K562 (cell line): Measurements from ENCODE around the gene THYN1. TPM values are rescaled to one million over a fixed set of nuclear protein-coding genes. Genes with fewer than 3 reads are reported as not detected.

Experiments used
- BACH1 ChIP-seq: fragments of 200-800 bp; sonication (Bioruptor generic); IDR thresholded peaks from 2 replicates; pipeline ENCODE4 v1.6.1; 2016; ENCODE audit warnings: missing genetic modification characterization, missing compliant biosample characterization
- BHLHE40 ChIP-seq: IDR thresholded peaks from 2 replicates; pipeline ENCODE4 v1.6.1; 2011; ENCODE audit warnings: low read length, improper control_type of control experiment
- BRD9 ChIP-seq: fragments of 450-650 bp; IDR thresholded peaks from 2 replicates; pipeline ENCODE4 v1.6.1; 2018; ENCODE audit warnings: low read depth; ENCODE audit not compliant: partially characterized antibody
- CEBPG ChIP-seq, 3 experiments: fragments of 200-800 bp in 1 of 3; sonication (Bioruptor generic) in 1 of 3; sonication (generic) in 1 of 3; formaldehyde crosslinking in 1 of 3; IDR thresholded peaks in 2 of 3; conservative IDR thresholded peaks in 1 of 3; 2 replicates each; pipeline versions ENCODE4 v1.6.1 to v1.8.0; 2016 to 2022; ENCODE audit warnings: missing compliant biosample characterization in 2 of 3, missing genetic modification characterization in 2 of 3, mild to moderate bottlenecking in 1 of 3, missing genetic modification reagents in 1 of 3
- GABPA ChIP-seq: fragments of 200-800 bp; sonication (Bioruptor generic); conservative IDR thresholded peaks from 2 replicates; pipeline ENCODE4 v1.6.1; 2016; ENCODE audit warnings: low read depth, missing genetic modification characterization, missing compliant biosample characterization
- HDAC2 ChIP-seq: fragments of 450-650 bp; IDR thresholded peaks from 2 replicates; pipeline ENCODE4 v1.6.1; 2016; ENCODE audit warnings: mild to moderate bottlenecking
- SMARCE1 ChIP-seq: fragments of 450-650 bp; IDR thresholded peaks from 2 replicates; pipeline ENCODE4 v1.7.1; 2016; ENCODE audit warnings: mild to moderate bottlenecking
- SREBF2 ChIP-seq: sonication (generic); formaldehyde crosslinking; IDR thresholded peaks from 2 replicates; pipeline ENCODE4 v1.4.0; 2020; ENCODE audit warnings: mild to moderate bottlenecking, missing genetic modification reagents
- SRSF9 ChIP-seq: fragments of 200-400 bp; formaldehyde crosslinking; IDR thresholded peaks from 2 replicates; pipeline ENCODE4 v1.6.1; 2017; ENCODE audit warnings: low read depth, low read length, borderline replicate concordance
- YBX1 ChIP-seq: fragments of 450-650 bp; IDR thresholded peaks from 2 replicates; pipeline ENCODE4 v1.7.1; 2016; ENCODE audit warnings: mild to moderate bottlenecking
- ZBTB17 ChIP-seq: fragments of 450-650 bp; formaldehyde crosslinking; IDR thresholded peaks from 2 replicates; pipeline ENCODE4 v1.4.0; 2020; ENCODE audit warnings: mild to moderate bottlenecking
- ZBTB7A ChIP-seq: IDR thresholded peaks from 2 replicates; pipeline ENCODE4 v1.6.1; 2011; ENCODE audit warnings: low read depth, mild to moderate bottlenecking, low read length, moderate library complexity, borderline replicate concordance; ENCODE audit not compliant: control insufficient read depth
- ZNF318 ChIP-seq, 2 experiments: fragments of 450-650 bp; IDR thresholded peaks; 2 replicates each; pipeline ENCODE4 v1.6.1; 2016; ENCODE audit warnings: mild to moderate bottlenecking in 2 of 2, borderline replicate concordance in 1 of 2, low read depth in 1 of 2, moderate library complexity in 1 of 2
- ZNF589 ChIP-seq: fragments of 200-800 bp; sonication (Bioruptor generic); IDR thresholded peaks from 2 replicates; pipeline ENCODE4 v1.6.1; 2016; ENCODE audit warnings: low read depth, missing genetic modification characterization, missing compliant biosample characterization
- ZNF740 ChIP-seq, 3 experiments: fragments of 200-800 bp in 1 of 3; sonication (Bioruptor generic) in 1 of 3; sonication (generic) in 1 of 3; formaldehyde crosslinking in 1 of 3; IDR thresholded peaks; 2 replicates each; pipeline versions ENCODE4 v1.6.1 to v1.8.0; 2016 to 2022; ENCODE audit warnings: mild to moderate bottlenecking in 2 of 3, missing compliant biosample characterization in 2 of 3, missing genetic modification characterization in 2 of 3, missing genetic modification reagents in 1 of 3
- polyA plus RNA-seq, 8 experiments: library from polyadenylated mRNA; depleted of rRNA in 4 of 8; stranded (reverse) in 5 of 8; unstranded in 3 of 8; fragments of >200 nt; fragmentation: Nextera tagmentation in 2 of 8; fragmentation: Illumina TruSeq in 1 of 8; extraction: Ambion mirVana in 2 of 8; extraction: Trizol in 1 of 8; gene quantifications; 2 replicates each; pipeline versions ENCODE4 v1.2.1 to v1.2.3, GENCODE V29; 2011 to 2014; ENCODE audit warnings: inconsistent platforms in 1 of 8, missing spikeins in 1 of 8
- total RNA-seq, 7 experiments: library from RNA; depleted of rRNA in 6 of 7; stranded (reverse); fragments of >200 nt in 6 of 7; fragmentation: Illumina TruSeq in 2 of 7; extraction: Trizol in 2 of 7; gene quantifications; 2 replicates each; pipeline versions ENCODE4 v1.2.1 to v1.2.3, GENCODE V29; 2011 to 2021; ENCODE audit warnings: low replicate concordance in 1 of 7

THYN1 gene
- total and polyA plus RNA-seq, 9 of the 15 experiments (the other 6 are each of a cell fraction or from before 2014, with no cell fraction given) = 54.9 to 279 (median 104) TPM

- TF ChIP-seq ZBTB7A (peak; percentile 89), CEBPG (CRISPR knock-in tag; IDR thresholded peaks at IDR 0.05) (no peak), CEBPG (tag; conservative IDR thresholded peaks at IDR 0.05 in 1 of 2, IDR thresholded peaks at IDR 0.05 in 1 of 2) (0 out of 4 replicates have a peak, but pooled peaks of 1 of the 2 experiments have one; percentile 4), ZNF589 (no peak), HDAC2 (peak; percentile 37; the same call in 1 of the 2 replicates), BHLHE40 (no peak; the same call in 1 of the 2 replicates), SREBF2 (no peak), SRSF9 (no peak), YBX1 (no peak), BRD9 (no peak), ZNF318 (IDR thresholded peaks at IDR 0.05; ENCODE audit: borderline replicate concordance in 1 of 2, low read depth in 1 of 2) (no peak), ZNF740 (CRISPR knock-in tag; IDR thresholded peaks at IDR 0.05) (no peak), ZNF740 (tag; IDR thresholded peaks at IDR 0.05) (no peak), ZBTB17 (CRISPR knock-in tag) (peak; percentile 86), GABPA (tag) (peak; percentile 48; the same call in 1 of the 2 replicates), BACH1 (no peak), SMARCE1 (no peak)
These were observed at the start of gene THYN1, which contains the start of gene ACAD8 (continued) for GRCh38 chr11:134253188-134253993.
